K562 (cell line): ENCODE measurements around the gene CD93. TPM values are rescaled to one million over a fixed set of nuclear protein-coding genes. Genes with fewer than 3 reads are reported as not detected.
A peak's percentile ranks its signal among the peaks of the same experiment; 100 is the strongest.

ENCODE experiments used
- ATAC-seq: fragments of 200-7000 bp; cut with Tn5 transposase; 3 replicates; pipeline ENCODE4 v1.9.1; 2020; ENCODE audit warnings: moderate library complexity
- BruUV-seq: library from RNA; stranded (reverse); fragments of 400-500 nt; replicated peaks from 2 replicates; lab custom pipeline; 2021; lab: Mats Ljungman, UMichigan
- CTCF ChIA-PET: fragments of 300-600 bp; formaldehyde crosslinking; extraction: SDS; loops from one replicate; lab custom pipeline; 2021; ENCODE audit warnings: low intra/inter-chr PET ratio; lab: Yijun Ruan, JAX
- POLR2A ChIA-PET: fragments of 300-600, 350-650 bp; sonication (Branson Sonifier 250); formaldehyde crosslinking; extraction: SDS; loops from one replicate; lab custom pipeline; 2021; ENCODE audit warnings: antibody characterized with exemption, inconsistent platforms; lab: Yijun Ruan, JAX
- DNase-seq, 4 experiments: peaks; one replicate each; pipeline versions ENCODE4 v3.0.0 to v3.0.0-alpha.2; 2011 to 2018; ENCODE audit warnings: low spot score in 3 of 4, mixed read lengths in 3 of 4; ENCODE audit errors: extremely low read depth in 1 of 4
- FAIRE-seq: peaks from 2 replicates; lab custom pipeline; 2011; peaks lifted over from hg19 to GRCh38; lab: Jason Lieb, UNC
- H2AFZ ChIP-seq: 2 replicates; pipeline ENCODE4 v1.6.0; 2011; ENCODE audit warnings: low read depth, low read length, control low read depth, inconsistent platforms
- H3K27ac ChIP-seq: fragments of 200-600 bp; 3 replicates; pipeline ENCODE4 v1.8.0; 2011; ENCODE audit warnings: low read depth, mild to moderate bottlenecking, control low read depth, inconsistent platforms, low read length, moderate library complexity, mixed read lengths; ENCODE audit errors: extremely low read depth
- H3K27me3 ChIP-seq, 2 experiments: fragments of 300-600 bp in 1 of 2; 2 replicates in 1 of 2; 3 replicates in 1 of 2; pipeline versions ENCODE4 v1.6.0 to v1.8.0; 2011; ENCODE audit warnings: inconsistent platforms in 2 of 2, low read length in 2 of 2, mild to moderate bottlenecking in 1 of 2, mixed read lengths in 1 of 2, moderate library complexity in 1 of 2; ENCODE audit not compliant: control insufficient read depth in 2 of 2, insufficient read depth in 2 of 2
- H3K36me3 ChIP-seq: fragments of 300-600 bp; 3 replicates; pipeline ENCODE4 v1.8.0; 2011; ENCODE audit warnings: mild to moderate bottlenecking, low read length, inconsistent platforms; ENCODE audit not compliant: control insufficient read depth, insufficient read depth
- H3K4me1 ChIP-seq, 2 experiments: fragments of 200-600 bp in 1 of 2; replicated peaks in 1 of 2; 2 replicates in 1 of 2; 3 replicates in 1 of 2; pipeline versions ENCODE4 v1.5.1 to v1.8.0; 2011; ENCODE audit warnings: inconsistent platforms in 2 of 2, low read length in 2 of 2, mild to moderate bottlenecking in 1 of 2, mixed read lengths in 1 of 2, moderate library complexity in 1 of 2; ENCODE audit not compliant: control insufficient read depth in 2 of 2, insufficient read depth in 2 of 2
- H3K4me2 ChIP-seq: 2 replicates; pipeline ENCODE4 v1.6.1; 2011; ENCODE audit warnings: low read length, control low read depth, inconsistent platforms, mixed read lengths; ENCODE audit not compliant: insufficient read depth
- H3K4me3 ChIP-seq: fragments of 200-600 bp; sonication (generic), shearing (Covaris generic); 2 replicates; pipeline ENCODE4 v1.5.1; 2016; ENCODE audit warnings: control low read depth, inconsistent platforms
- H3K79me2 ChIP-seq: fragments of 200-600 bp; 3 replicates; pipeline ENCODE4 v1.8.0; 2011; ENCODE audit warnings: low read length, inconsistent platforms; ENCODE audit not compliant: control insufficient read depth, insufficient read depth
- H3K9ac ChIP-seq, 2 experiments: 2 replicates each; pipeline versions ENCODE4 v1.6.0 to v1.6.1; 2011; ENCODE audit warnings: low read depth in 2 of 2, low read length in 2 of 2, control low read depth in 1 of 2, inconsistent platforms in 1 of 2, mild to moderate bottlenecking in 1 of 2, mixed read lengths in 1 of 2; ENCODE audit not compliant: insufficient read depth in 1 of 2
- H3K9me1 ChIP-seq: one replicate; pipeline ENCODE4 v1.6.0; 2011; ENCODE audit warnings: inconsistent platforms, mild to moderate bottlenecking, low read length, moderate library complexity; ENCODE audit not compliant: control insufficient read depth, insufficient read depth
- H3K9me3 ChIP-seq: replicated peaks from 2 replicates; pipeline ENCODE4 v1.5.1; 2011; ENCODE audit warnings: low read depth, low read length, inconsistent platforms; ENCODE audit not compliant: control insufficient read depth, insufficient read depth
- H4K20me1 ChIP-seq: replicated peaks from 2 replicates; pipeline ENCODE4 v1.6.1; 2011; ENCODE audit warnings: low read length, inconsistent platforms, mixed read lengths; ENCODE audit not compliant: control insufficient read depth, insufficient read depth
- GTF2E2 ChIP-seq: fragments of 200-800 bp; sonication (Bioruptor generic); IDR thresholded peaks from 2 replicates; pipeline ENCODE4 v1.6.1; 2016; ENCODE audit warnings: missing genetic modification characterization, missing compliant biosample characterization
- POLR2AphosphoS5 ChIP-seq: IDR thresholded peaks from 2 replicates; pipeline ENCODE4 v1.6.1; 2011; ENCODE audit warnings: mild to moderate bottlenecking, low read depth, low read length, moderate library complexity; ENCODE audit not compliant: control insufficient read depth, insufficient read depth
- SMAD4 ChIP-seq: fragments of 250-450 bp; sonication (Bioruptor Pico); conservative IDR thresholded peaks from 2 replicates; pipeline ENCODE4 v1.8.0; 2021; ENCODE audit warnings: inconsistent platforms, mild to moderate bottlenecking, moderate library complexity
- WGBS: fragments of 100-300 bp; shearing (Covaris generic); methylation state at CpG from one replicate; pipeline ENCODE4 v1.1.6; 2016; ENCODE audit warnings: low coverage, mixed read lengths; ENCODE audit not compliant: insufficient coverage; ENCODE audit errors: missing lambda C conversion rate; 5-methylcytosine and 5-hydroxymethylcytosine counted together
- in situ Hi-C: fragments of 300-500 bp; cut with MboI; formaldehyde crosslinking; loops from 4 replicates; pipeline ENCODE4 v1.15.0; 2018; ENCODE audit warnings: inconsistent platforms, mixed read lengths
- intact Hi-C: fragments of 100-400 bp; cut with micrococcal nuclease; formaldehyde crosslinking; loops from 2 replicates; pipeline ENCODE4 v1.14.2; 2022
- polyA plus RNA-seq, 8 experiments: library from polyadenylated mRNA; depleted of rRNA in 4 of 8; stranded (reverse) in 5 of 8; unstranded in 3 of 8; fragments of >200 nt; fragmentation: Nextera tagmentation in 2 of 8; fragmentation: Illumina TruSeq in 1 of 8; extraction: Ambion mirVana in 2 of 8; extraction: Trizol in 1 of 8; gene quantifications; 2 replicates each; pipeline versions ENCODE4 v1.2.1 to v1.2.3, GENCODE V29; 2011 to 2014; ENCODE audit warnings: inconsistent platforms in 1 of 8, missing spikeins in 1 of 8
- total RNA-seq, 7 experiments: library from RNA; depleted of rRNA in 6 of 7; stranded (reverse); fragments of >200 nt in 6 of 7; fragmentation: Illumina TruSeq in 2 of 7; extraction: Trizol in 2 of 7; gene quantifications; 2 replicates each; pipeline versions ENCODE4 v1.2.1 to v1.2.3, GENCODE V29; 2011 to 2021; ENCODE audit warnings: low replicate concordance in 1 of 7

Gene CD93
- total and polyA plus RNA-seq, 9 of the 15 experiments (the other 6 are each of a cell fraction or from before 2014, with no cell fraction given) = 0.03 to 0.20 (median 0.05) TPM

GRCh38 chr20:23121751-23122320 lies 35.7 kb upstream of the CD93 start:
- Histone ChIP-seq H3K27me3 (no peaks in the 10 kb centered on the region), H2AFZ (0 out of 2 replicates have a peak overlapping the region, but pooled peaks have one; percentile 23), H3K4me1 (peaks cover 27 to 56% of the 10 kb centered on the region in 2 experiments), H3K9me1 (no peaks in the 10 kb centered on the region), H3K9me3 (no peaks in the 10 kb centered on the region), H3K27ac (no peak overlapping the region), H3K4me2 (peak overlapping the region; percentile 60), H3K9ac (peak overlapping the region in 1 of 2 experiments; percentile 79; a peak in 1 of 4 replicates), H3K36me3 (no peaks in the 10 kb centered on the region), H3K79me2 (no peaks in the 10 kb centered on the region), H3K4me3 (no peak overlapping the region), H4K20me1 (no peaks in the 10 kb centered on the region)
- no peak for TF ChIP-seq SMAD4 (CRISPR knock-in tag)
- TF ChIP-seq GTF2E2 (tag) = no peak
- TF ChIP-seq POLR2AphosphoS5 = no peak
- DNase-seq = no peak
- BruUV-seq = no TSS peak
- CTCF ChIA-PET = no interaction called here
- intact Hi-C loops = no loop called here
- 28% methylated on average over 6 of the region's 9 CpGs for WGBS
- in situ Hi-C loops = no loop called here
- no peak for FAIRE-seq
- POLR2A ChIA-PET = interaction anchor here (0.8 to 1.1 kb wide), 3 partner anchors 9 to 17 kb away, joined by 3 to 4 read pairs (median 4); no protein-coding TSS in a partner anchor
- ATAC-seq = no peak; the same call in 2 of the 3 replicates
